Anterior cingulate cortex (tissue), 58 donors: ENCODE measurements around the gene ADAP1.

Experiments used
- DNase-seq, 58 donors: peaks; one replicate each; lab custom pipeline; 2025; lab: John Stamatoyannopoulos, UW

The ADAP1 gene

GRCh38 chr7:915291-916218 is 38.9 kb downstream of the ADAP1 start:
- no peak for DNase-seq

- DNase-seq: no peak
These were observed 39.8 kb downstream of the ADAP1 start for GRCh38 chr7:914521-915194.

GRCh38 chr7:913736-914520 is 40.6 kb downstream of the ADAP1 start:
- peak in 36 of 58 donors; percentile 26 to 87 (median 62) for DNase-seq

- peak in 46 of 58 donors; percentile 16 to 93 (median 70) for DNase-seq
These were observed 42.5 kb downstream of the ADAP1 start for GRCh38 chr7:911791-912480.

- no peak for DNase-seq
These were observed 43.5 kb downstream of the ADAP1 start for GRCh38 chr7:910931-911431.

- no peak for DNase-seq
These were observed 44.0 kb downstream of the ADAP1 start for GRCh38 chr7:910441-910861.

- peak in 32 of 58 donors; percentile 18 to 71 (median 42) for DNase-seq
These were observed 44.8 kb downstream of the ADAP1 start for GRCh38 chr7:909358-910329.

GRCh38 chr7:908591-909357 is 45.7 kb downstream of the ADAP1 start:
- DNase-seq: peak in 27 of 58 donors; percentile 17 to 63 (median 36)

- no peak for DNase-seq
These were observed 46.3 kb downstream of the ADAP1 start for GRCh38 chr7:908159-908581.

GRCh38 chr7:907158-907980 is 47.1 kb downstream of the ADAP1 start:
- DNase-seq: peak in 6 of 58 donors; percentile 18 to 56 (median 42)

GRCh38 chr7:906776-907157 is 47.7 kb downstream of the ADAP1 start:
- DNase-seq: no peak

- DNase-seq: no peak
These were observed 49.6 kb downstream of the ADAP1 start for GRCh38 chr7:904847-905246.

GRCh38 chr7:903921-904755 is 50.3 kb downstream of the ADAP1 start:
- no peak for DNase-seq

- DNase-seq: peak in 1 of 58 donors; percentile 56
These were observed 51.5 kb downstream of the ADAP1 start for GRCh38 chr7:902996-903395.

- peak in 43 of 58 donors; percentile 23 to 84 (median 53) for DNase-seq
These were observed 52.9 kb downstream of the ADAP1 start for GRCh38 chr7:901388-902154.
